ENCODE results near the gene DOCK4.
A peak's percentile ranks its signal among the peaks of the same experiment; 100 is the strongest.

Gene DOCK4

GRCh38 chr7:112205343-112206237 lies 609 bp downstream of the DOCK4 start:
- Histone ChIP-seq H3K4me3 (ENCODE audit: severe bottlenecking) (peak overlapping the region; percentile 77), H3K4me1 (ENCODE audit: insufficient read depth, poor library complexity, severe bottlenecking) (peaks cover 26% of the 10 kb centered on the region), H3K27me3 (ENCODE audit: insufficient read depth, poor library complexity, severe bottlenecking) (no peaks in the 10 kb centered on the region), H3K36me3 (ENCODE audit: low read depth) (no peaks in the 10 kb centered on the region), H3K9me3 (ENCODE audit: severe bottlenecking) (no peaks in the 10 kb centered on the region), H3K27ac (ENCODE audit: poor library complexity, severe bottlenecking) (peak overlapping the region; percentile 81)
- ATAC-seq (ENCODE audit: low read depth) (peak; percentile 12), DNase-seq (ENCODE audit: low spot score) (no peak)
- peak; percentile 22 for TF ChIP-seq CTCF (IDR thresholded peaks at IDR 0.05; ENCODE audit: poor library complexity, severe bottlenecking)

- peak overlapping the region; percentile 77 for H3K4me3 ChIP-seq (ENCODE audit: severe bottlenecking)
- peak overlapping the region; percentile 81 for H3K27ac ChIP-seq (ENCODE audit: poor library complexity, severe bottlenecking)
- no peak for DNase-seq (ENCODE audit: low spot score)
- no peak for TF ChIP-seq CTCF (IDR thresholded peaks at IDR 0.05; ENCODE audit: poor library complexity, severe bottlenecking)
- no peaks in the 10 kb centered on the region for H3K9me3 ChIP-seq (ENCODE audit: severe bottlenecking)
- no peaks in the 10 kb centered on the region for H3K36me3 ChIP-seq (ENCODE audit: low read depth)
- no peak for ATAC-seq (ENCODE audit: low read depth)
- no peaks in the 10 kb centered on the region for H3K27me3 ChIP-seq (ENCODE audit: insufficient read depth, poor library complexity, severe bottlenecking)
- peaks cover 34% of the 10 kb centered on the region for H3K4me1 ChIP-seq (ENCODE audit: insufficient read depth, poor library complexity, severe bottlenecking)
Measured at GRCh38 chr7:112204499-112205342, 1.5 kb downstream of the DOCK4 start.

- Histone ChIP-seq H3K4me1 (ENCODE audit: insufficient read depth, poor library complexity, severe bottlenecking) (peaks cover 48% of the 10 kb centered on the region), H3K27me3 (ENCODE audit: insufficient read depth, poor library complexity, severe bottlenecking) (no peaks in the 10 kb centered on the region), H3K4me3 (ENCODE audit: severe bottlenecking) (peak overlapping the region; percentile 77), H3K36me3 (ENCODE audit: low read depth) (no peaks in the 10 kb centered on the region), H3K27ac (ENCODE audit: poor library complexity, severe bottlenecking) (peak overlapping the region; percentile 81), H3K9me3 (ENCODE audit: severe bottlenecking) (no peaks in the 10 kb centered on the region)
- DNase-seq (ENCODE audit: low spot score), result no peak
- no peak for ATAC-seq (ENCODE audit: low read depth)
- TF ChIP-seq CTCF (IDR thresholded peaks at IDR 0.05; ENCODE audit: poor library complexity, severe bottlenecking), result no peak
Measured at GRCh38 chr7:112203365-112203739, 2.8 kb downstream of the DOCK4 start.

GRCh38 chr7:112202816-112203215 lies 3.4 kb downstream of the DOCK4 start:
- H3K27me3 ChIP-seq (ENCODE audit: insufficient read depth, poor library complexity, severe bottlenecking), result no peaks in the 10 kb centered on the region
- no peak for DNase-seq (ENCODE audit: low spot score)
- H3K9me3 ChIP-seq (ENCODE audit: severe bottlenecking), result no peaks in the 10 kb centered on the region
- TF ChIP-seq CTCF (IDR thresholded peaks at IDR 0.05; ENCODE audit: poor library complexity, severe bottlenecking), result no peak
- H3K27ac ChIP-seq (ENCODE audit: poor library complexity, severe bottlenecking), result peak overlapping the region; percentile 81
- no peaks in the 10 kb centered on the region for H3K36me3 ChIP-seq (ENCODE audit: low read depth)
- H3K4me1 ChIP-seq (ENCODE audit: insufficient read depth, poor library complexity, severe bottlenecking), result peaks cover 51% of the 10 kb centered on the region
- no peak for ATAC-seq (ENCODE audit: low read depth)
- H3K4me3 ChIP-seq (ENCODE audit: severe bottlenecking), result no peak overlapping the region

Measured in RWPE2 (cell line).